Left ventricle myocardium inferior (tissue), 1 donor: ENCODE data around the gene SGTB. TPM values are rescaled to one million over a fixed set of nuclear protein-coding genes. Genes with fewer than 3 reads are reported as not detected.

Source experiments
- DNase-seq: peaks from one replicate; pipeline ENCODE4 v3.0.0-alpha.2; 2020
- H3K27ac ChIP-seq: fragments of 200-600 bp; replicated peaks from 2 replicates; pipeline ENCODE4 v1.8.0; 2021
- H3K27me3 ChIP-seq: fragments of 200-600 bp; 2 replicates; pipeline ENCODE4 v1.8.0; 2021; ENCODE audit warnings: low read depth
- H3K36me3 ChIP-seq: fragments of 200-600 bp; 2 replicates; pipeline ENCODE4 v1.8.0; 2021
- H3K4me1 ChIP-seq: fragments of 200-600 bp; 2 replicates; pipeline ENCODE4 v1.8.0; 2021
- H3K4me3 ChIP-seq: fragments of 200-600 bp; 2 replicates; pipeline ENCODE4 v1.8.0; 2021; ENCODE audit warnings: mild to moderate bottlenecking, moderate library complexity
- H3K9me3 ChIP-seq: fragments of 200-600 bp; replicated peaks from 2 replicates; pipeline ENCODE4 v1.8.0; 2021
- CTCF ChIP-seq: fragments of 200-600 bp; IDR thresholded peaks from 2 replicates; pipeline ENCODE4 v1.8.0; 2021; ENCODE audit warnings: antibody characterized with exemption, mild to moderate bottlenecking, borderline replicate concordance
- intact Hi-C: fragments of 100-400 bp; cut with micrococcal nuclease; formaldehyde crosslinking; loops from one replicate; pipeline ENCODE4 v1.11.0; 2022
- total RNA-seq: library from RNA; stranded (reverse); fragmentation: NEBNext Ultra II Directional; extraction: Animal tissue kit (Norgen Biotek cat#: 25700); gene quantifications from one replicate; pipeline ENCODE4 v1.2.1, GENCODE V29; 2021
- donor health status: DM: no; HTN: yes; CAD: no; lungs with severe emphysema.

The SGTB gene
- total RNA-seq, 1 donor from 2014 or later = 7.1 TPM

- intact Hi-C loops = no loop called here
- peak; percentile 65 for TF ChIP-seq CTCF
- peaks cover 2% of the 10 kb centered on the region for H3K4me1 ChIP-seq
- no peaks in the 10 kb centered on the region for H3K9me3 ChIP-seq
- H3K27ac ChIP-seq = no peak overlapping the region
- DNase-seq = no peak
- no peaks in the 10 kb centered on the region for H3K27me3 ChIP-seq
- no peak overlapping the region for H3K4me3 ChIP-seq
- H3K36me3 ChIP-seq = no peaks in the 10 kb centered on the region
These were observed 20.8 kb upstream of the SGTB start for GRCh38 chr5:65742565-65743231.

- H3K4me3 ChIP-seq = no peak overlapping the region
- DNase-seq = no peak
- no peaks in the 10 kb centered on the region for H3K27me3 ChIP-seq
- H3K9me3 ChIP-seq = no peaks in the 10 kb centered on the region
- intact Hi-C loops = no loop called here
- H3K36me3 ChIP-seq = no peaks in the 10 kb centered on the region
- no peak overlapping the region for H3K27ac ChIP-seq
- H3K4me1 ChIP-seq = peaks cover 2% of the 10 kb centered on the region
- TF ChIP-seq CTCF = no peak
These were observed 17.3 kb upstream of the SGTB start for GRCh38 chr5:65739162-65739561.

GRCh38 chr5:65738305-65738704 is 16.4 kb upstream of the SGTB start:
- TF ChIP-seq CTCF = no peak
- H3K4me3 ChIP-seq = no peak overlapping the region
- no peak overlapping the region for H3K27ac ChIP-seq
- intact Hi-C loops = no loop called here
- H3K36me3 ChIP-seq = no peaks in the 10 kb centered on the region
- no peaks in the 10 kb centered on the region for H3K27me3 ChIP-seq
- H3K4me1 ChIP-seq = peaks cover 2% of the 10 kb centered on the region
- H3K9me3 ChIP-seq = no peaks in the 10 kb centered on the region
- DNase-seq = no peak

- intact Hi-C loops = no loop called here
- Histone ChIP-seq H3K27ac (no peak overlapping the region), H3K4me1 (peaks cover 2% of the 10 kb centered on the region), H3K4me3 (no peak overlapping the region), H3K36me3 (no peaks in the 10 kb centered on the region), H3K9me3 (no peaks in the 10 kb centered on the region), H3K27me3 (no peaks in the 10 kb centered on the region)
- DNase-seq = no peak
- no peak for TF ChIP-seq CTCF
These were observed 15.9 kb upstream of the SGTB start for GRCh38 chr5:65737842-65738241.

GRCh38 chr5:65736011-65736410 is 14.1 kb upstream of the SGTB start:
- TF ChIP-seq CTCF = no peak
- no peak overlapping the region for H3K4me3 ChIP-seq
- no peaks in the 10 kb centered on the region for H3K4me1 ChIP-seq
- no peaks in the 10 kb centered on the region for H3K9me3 ChIP-seq
- H3K27ac ChIP-seq = no peak overlapping the region
- intact Hi-C loops = no loop called here
- DNase-seq = no peak
- H3K36me3 ChIP-seq = no peaks in the 10 kb centered on the region
- H3K27me3 ChIP-seq = no peaks in the 10 kb centered on the region
